NCI-H345 treated with DMSO at 0.1 percent for 48 hours (cell line): ENCODE data around the gene REEP6.
"Not testable (repeated sequence)": the region's sequence is repeated elsewhere in the genome, so short reads cannot be mapped to it uniquely, and the experiment has no call there.

Experiments used
- DNase-seq: peaks from one replicate; lab custom pipeline; 2025; ENCODE audit not compliant: unreplicated experiment; lab: John Stamatoyannopoulos, UW

The REEP6 gene

DNA sequence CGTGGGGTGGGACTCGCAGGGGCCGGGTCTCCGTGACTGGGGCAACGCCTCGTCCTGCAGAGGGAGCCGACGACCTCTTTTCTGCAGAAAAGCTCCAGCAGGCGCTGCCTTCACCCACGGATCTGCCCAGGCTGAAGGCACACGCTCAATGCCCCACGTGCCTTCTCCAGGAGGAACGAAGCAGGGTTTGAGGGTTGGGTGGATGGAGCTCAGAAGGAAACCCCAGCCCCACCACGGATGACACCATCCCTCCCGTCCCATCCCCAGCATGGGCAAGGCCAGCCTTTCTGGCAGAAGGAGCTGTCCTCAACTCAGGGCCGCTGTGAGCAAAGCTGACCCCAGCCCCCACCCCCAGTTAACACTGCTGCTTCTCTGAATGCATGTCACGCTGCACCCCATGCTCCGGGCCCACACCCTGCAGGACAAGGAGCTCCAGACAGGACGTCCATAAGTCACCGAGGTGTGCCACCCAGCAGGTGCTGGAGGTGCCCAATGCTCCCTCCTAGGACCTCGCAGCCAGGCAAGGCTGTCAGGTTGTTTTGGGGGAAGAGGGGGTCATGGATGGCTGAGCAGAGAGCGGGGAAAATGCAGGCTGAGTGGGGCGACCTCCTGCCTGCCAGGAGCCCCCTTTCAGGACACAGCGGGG, 19.3 kb upstream of the REEP6 start:
- no peak for DNase-seq

DNA sequence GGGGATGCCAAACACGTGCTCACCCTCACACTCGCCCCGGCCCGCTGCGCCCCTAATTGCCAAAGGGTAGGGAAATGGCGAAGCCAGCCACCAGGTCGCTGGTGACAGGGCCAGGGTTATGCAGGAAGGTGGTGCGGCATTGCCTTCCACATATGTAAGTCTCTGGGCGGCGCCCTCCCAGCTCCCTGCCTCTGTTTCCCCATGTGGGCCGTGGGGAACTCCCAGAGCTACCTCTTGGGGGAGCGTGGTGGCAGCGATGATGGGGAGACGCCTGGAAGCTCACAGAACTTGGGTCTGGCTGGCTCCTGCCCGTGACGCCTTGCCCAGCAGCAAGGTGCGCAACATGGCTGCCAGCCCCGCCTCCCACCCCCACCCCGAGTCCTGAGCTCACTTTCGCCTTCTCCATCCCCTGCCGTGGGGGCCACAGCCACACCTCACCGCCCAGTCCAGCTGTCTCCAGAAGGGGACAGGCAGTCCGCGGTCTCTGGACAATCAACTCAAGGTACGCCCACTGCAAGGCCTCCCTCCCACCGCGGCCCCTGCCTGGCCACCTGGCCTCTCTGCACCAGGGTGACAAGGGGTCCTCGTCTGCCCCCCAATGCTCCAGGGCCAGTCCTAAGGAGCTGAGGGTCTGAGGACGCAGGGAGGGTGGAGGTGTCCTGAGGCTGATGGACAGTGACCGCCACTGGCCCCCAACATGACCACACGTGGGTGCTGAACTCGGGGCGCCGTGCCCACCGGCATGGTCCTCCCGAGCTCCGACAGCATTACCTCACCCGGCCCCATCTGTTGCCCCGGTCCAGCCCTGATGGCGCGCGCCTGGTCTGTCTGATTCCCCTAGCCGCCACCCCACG, 18.5 kb upstream of the REEP6 start:
- DNase-seq = no peak

DNA sequence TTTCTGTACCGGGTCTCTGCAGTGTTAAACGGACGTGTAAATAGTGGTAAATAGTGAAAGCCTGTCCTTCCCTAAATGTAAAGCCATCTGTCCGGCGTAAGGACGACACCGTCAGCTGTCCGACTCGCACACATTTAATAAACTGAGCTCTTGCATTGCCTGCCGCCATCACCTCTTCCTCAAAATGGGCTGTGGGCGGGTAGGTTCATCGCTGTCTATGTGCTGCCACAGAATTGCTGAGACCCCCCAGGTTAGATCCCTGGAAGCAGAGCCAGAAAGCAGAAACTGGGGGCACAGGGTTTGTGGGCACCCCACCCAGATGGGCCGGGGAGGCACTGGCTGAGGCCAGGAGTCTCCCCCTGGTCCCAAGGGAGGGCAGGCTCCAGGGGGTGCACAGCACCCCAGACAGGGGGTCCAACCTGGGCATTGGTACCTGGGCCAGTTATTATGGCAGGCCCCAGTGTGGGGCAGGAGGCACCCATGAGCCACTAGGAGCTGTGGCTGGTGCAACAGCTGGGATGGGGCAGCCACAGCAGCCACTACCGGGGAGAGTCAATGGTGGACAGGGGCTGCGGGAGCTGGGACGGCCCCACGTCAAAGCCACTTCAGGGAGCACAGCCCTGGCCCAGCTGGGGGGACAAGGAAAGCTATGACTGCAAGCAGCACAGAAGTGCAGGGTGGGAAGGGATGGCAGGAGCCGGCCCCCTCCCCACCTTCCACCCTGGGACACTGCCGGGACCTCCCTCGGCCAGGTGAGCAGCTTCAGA, 17.7 kb upstream of the REEP6 start:
- DNase-seq = no peak

DNA sequence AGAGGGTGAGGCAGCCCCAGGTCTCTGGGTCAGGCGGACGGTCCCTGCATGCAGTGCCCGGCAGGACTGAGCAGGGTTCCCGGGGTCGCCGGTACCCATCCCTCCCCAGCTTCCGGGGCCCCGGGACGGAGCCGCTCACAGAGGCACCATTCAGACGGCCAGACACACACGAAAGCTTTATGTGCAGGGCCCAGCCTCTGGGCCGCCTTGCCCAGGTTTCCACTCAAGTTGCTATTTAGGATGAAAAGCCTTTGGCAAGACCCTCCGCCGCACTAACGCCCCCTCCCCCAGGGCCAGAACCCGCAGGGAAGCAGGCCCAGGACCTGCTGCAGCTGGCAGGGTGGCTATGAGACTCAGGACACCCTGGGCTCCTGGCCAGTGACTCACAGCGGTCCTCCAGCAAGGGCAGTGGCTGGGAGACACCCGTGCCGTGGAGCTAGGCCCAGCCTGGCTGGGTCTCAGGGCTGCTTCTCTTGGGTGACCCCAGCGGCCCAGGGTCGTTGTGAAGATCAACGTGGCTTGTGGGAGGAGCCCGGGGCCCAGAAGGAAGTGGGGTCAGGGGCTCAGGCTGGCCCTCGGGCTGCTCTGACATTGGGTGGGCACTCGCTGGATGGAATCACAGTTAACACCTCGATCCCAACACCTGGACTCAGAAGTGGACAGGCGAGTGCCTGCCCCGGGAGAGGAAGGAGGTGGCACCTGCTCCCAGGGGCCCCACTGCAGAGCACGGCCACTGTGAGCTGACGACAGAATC, 16.8 kb upstream of the REEP6 start:
- no peak for DNase-seq

DNA sequence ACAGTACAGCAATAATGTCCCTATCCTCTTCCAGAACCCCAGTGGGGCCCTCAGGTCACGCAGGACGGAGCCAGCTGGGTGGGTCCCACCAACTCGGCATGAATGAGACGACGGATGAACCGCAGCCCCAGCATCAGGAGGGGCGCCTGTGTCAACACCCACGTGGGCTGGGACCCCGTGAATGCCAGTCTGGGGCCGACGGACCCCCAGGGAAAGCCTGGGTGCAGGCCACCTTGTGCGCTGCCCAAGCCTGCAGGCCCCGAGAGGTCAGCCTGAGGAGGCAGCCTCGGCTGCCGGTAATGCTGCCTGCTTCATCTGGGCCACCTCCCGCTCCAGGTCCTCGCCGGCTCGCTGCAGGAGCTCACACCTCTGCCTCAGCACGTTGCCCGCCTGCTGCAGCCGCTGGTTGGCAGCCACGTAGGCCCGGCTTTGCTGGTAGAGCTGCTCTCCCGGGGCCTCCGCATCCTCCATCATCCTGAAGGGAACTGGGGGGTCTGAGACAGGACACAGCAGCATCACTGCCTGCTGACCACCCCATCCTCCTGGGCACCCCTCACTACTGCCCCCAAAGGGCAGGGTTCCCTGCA, 16.1 kb upstream of the REEP6 start:
- DNase-seq = no peak

DNA sequence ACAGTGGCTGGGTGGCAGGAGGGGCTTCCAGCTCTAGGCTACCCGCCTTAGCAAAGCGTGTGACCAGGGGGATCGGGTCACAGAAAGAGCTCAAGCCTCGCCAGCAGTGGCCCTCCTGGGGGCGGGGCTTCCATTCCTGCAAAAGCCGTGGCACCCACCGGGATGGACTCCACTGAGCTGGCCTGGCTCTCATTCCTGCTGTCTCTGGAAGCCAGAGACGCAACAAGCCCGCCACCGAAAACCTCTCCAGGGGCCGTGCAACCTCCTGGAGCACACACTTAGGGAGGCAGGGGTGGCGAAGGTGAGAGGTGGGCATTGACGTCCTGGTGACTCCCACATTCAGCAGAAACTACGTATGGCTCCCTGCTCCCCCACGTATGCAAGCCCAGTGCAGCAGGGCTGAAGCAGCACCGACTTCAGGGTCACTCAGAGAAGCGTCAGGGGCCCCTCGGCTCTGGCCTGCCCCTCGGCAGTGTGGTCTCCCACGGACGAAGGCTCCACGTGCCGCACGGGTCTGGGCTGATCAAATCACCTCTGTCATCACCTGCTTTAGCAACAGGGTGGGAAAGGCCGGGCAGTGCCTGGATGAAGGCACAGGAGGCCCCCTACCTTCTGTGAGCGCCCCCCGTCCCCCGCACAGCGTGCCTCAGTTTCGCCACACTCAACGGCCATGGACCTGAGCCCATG, 15.1 kb upstream of the REEP6 start:
- no peak for DNase-seq

DNA sequence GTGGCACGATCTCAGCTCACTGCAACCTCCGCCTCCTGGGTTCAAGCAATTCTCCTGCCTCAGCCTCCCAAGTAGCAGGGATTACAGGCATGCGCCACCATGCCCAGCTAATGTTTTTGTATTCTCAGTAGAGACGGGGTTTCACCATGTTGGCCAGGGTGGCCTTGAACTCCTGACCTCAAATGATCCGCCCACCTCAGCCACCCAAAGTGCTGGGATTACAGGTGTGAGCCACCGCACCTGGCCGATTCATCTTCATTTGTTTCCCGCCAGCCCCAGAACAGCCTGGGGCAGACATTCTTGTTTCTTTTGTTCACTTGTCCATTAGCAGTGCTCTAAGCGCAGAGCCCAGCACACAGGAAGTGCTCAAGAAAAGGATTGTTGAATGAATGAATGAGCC, 13.9 kb upstream of the REEP6 start:
- DNase-seq = not testable (repeated sequence)

DNA sequence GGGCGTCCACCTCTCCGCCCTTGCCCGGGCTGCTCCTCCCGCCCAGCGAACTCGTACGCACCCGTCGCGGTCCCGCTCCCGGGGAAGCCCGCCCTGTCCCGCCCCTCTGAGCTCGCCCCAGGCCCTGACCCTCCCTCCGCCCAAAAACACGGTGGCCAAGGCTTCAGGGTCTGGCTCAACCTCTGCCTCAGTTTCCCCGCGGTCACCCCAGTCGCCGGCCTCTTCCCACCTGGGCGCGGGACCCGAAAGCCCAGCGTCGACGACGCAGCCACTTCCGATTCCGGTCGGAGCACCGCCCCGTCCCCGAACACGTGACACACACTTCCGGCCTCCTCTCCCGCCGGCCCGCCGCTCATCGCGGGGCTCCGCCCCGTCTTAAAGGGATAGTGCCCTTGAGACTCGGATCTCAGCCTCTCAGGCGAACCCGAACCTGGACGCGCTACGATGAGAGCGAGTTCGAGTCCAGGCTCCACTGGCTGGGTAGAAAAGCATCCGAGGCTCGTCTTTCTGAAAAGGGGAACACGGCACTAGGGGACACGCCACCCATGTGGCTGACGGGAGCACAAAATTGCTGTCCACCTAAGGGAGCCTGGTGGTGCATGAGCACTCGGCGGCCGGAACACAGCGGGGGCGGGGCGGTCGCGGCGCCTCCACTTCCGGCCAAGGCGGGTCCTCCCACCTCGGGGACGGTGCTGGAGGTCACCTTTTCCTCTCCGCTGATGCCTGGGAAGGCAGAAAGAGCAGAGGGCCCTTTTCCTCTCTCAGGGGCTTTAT, 11.9 kb upstream of the REEP6 start, which contains the start of gene C19orf25:
Gene C19orf25, minus strand, starts transcription at position 282 of the 774 bp plus-strand sequence. CDS start 312 bp downstream, outside the sequence.
- peak; percentile 90 for DNase-seq

DNA sequence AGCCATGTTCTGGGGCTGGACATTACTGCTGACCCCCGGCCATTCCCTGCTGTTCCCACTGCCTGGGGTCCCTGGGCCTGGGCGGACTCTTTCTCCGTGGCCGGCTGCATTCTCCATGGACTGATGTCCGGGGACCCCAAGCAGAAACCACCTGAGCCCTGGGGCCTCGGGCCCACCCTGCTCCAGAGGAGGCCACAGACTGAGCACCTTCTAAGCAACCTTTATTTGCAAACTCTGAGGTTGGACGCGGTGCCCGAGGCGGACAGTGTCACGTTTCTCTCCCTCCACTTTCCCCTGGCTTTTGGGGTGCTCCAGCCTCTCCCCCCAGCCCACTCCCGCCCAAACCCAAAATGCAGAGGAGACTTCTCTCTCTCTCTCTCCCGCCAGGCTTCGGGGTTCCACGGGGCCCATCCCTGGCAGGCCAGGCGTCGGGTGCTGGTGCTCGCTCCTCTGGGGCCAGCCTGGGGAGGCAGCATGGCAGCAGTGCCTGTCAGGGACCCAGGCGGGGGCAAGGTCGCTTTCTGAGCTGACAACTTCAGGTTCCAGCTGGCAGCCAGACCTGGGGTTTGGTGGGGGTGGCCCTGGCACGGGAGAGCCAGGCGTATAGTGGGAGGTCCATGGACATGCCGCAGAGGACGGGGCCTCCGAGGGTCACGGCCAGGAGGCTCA, 9.6 kb upstream of the REEP6 start:
- DNase-seq = no peak

DNA sequence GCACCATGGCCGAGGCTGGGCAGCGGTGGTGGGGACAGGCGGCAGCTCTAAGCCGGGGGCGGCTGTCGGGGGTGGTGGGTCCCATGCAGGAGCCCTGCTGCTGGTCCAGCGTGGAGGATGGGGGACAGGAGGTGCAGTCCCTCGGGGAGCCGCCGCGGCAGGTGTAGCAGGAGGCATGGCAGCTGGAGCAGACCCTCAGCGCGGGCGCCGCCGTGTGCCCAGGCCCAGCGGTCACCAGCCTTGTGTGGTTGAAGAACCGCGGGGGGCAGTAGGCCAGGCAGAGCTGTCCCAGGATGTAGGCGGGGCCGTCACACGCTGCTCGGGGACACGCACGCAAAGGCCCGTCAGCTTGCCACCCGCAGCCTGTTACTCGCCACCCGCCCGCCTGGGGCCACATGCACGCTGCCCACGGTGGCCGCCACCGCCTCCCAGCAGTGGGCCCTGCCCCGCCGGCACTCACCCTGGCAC, 9.1 kb upstream of the REEP6 start:
- DNase-seq = no peak

DNA sequence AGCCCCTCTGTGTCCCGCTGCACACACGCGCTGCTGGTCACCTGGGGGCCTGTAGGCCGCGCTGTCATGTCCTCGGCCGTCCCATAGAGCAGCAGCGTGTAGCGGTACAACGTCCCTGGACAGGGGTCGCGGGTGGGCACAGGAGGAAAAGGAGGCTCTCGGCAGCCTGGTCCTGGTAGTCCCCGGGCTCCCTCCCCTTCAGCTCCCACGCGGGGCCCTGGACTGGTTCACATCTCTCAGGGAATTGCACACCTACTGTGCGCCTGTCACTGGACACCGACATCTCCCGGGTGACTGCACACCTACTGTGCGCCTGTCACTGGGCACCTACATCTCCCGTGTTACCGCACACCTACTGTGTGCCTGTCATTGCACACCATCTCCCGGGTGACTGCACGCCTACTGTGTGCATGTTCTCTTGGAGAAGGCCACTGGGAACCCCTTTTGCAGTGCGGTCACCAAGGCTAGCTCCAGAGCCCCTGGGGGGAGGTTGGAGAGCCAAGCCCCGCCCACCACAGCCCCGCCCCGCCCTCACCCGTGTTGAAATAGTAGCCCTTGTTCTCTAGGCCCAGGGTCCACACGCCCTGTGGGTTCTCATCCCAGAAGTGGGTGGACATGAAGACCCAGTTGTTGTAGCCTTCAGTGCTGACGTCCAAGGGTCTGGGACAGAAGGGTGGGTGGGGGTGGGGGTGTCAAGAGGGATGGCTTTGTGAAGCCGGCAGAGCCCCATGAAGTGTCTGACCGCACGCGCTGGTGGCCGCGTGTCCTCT, 8.4 kb upstream of the REEP6 start:
- no peak for DNase-seq

DNA sequence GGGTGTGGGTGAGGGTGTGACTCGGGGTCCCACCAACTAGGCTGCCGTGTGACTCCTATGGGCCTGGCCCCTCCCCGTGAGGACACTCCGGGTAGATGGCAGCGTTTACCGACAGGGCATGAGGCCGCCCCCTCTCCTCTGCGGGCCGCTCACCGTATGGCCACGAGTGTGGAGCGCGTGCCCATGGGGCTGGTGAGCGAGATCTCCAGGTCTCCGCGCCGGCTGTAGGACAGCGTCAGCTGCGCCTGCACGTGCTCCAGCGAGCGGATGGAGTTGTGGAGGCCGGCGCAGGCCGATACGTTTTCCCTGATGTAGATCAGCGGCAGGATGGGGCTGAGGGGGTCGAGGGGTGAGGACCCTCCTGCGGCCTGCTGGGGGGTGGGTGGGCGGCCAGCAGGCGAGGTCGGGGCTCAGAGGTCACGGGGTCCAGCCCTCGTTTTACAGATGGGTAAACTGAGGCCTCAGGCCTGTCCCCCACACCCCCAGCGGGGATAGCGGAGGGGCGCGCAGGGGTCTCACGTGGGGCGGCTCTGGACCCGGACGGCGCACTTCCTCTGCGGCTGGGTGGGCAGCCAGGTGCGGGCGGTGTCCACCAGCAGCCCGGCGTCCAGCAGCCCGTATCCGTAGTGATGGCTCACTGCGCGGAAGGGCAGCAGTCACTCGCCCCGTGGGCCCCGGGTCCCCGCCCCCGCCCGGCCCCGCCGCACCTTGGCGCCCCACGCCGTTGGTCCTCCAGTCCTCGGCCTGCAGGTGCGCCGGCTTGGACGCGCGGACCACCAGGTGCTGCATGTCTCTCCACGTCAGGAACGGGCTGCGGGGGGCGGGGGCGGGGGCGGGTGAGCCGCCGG, 7.6 kb upstream of the REEP6 start:
- no peak for DNase-seq

DNA sequence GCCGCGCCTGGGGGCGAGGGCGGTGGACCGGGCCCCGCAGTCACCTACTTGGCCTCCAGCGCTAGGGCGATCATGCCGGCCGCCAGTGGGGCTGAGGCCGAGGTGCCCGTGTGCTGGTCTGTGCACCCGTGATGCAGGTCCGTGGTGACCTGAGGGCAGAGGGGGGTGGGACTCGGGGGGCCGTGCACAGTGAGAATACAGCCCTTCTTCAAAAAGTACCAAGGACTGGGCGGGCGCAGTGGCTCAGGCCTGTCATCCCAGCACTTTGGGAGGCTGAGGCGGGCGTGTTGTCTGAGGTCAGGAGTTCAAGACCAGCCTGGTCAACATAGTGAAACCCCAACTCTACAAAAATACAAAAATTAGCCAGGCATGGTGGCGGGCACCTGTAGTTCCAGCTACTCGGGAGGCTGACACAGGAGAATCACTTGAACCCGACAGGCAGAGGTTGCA, 7.0 kb upstream of the REEP6 start:
- no peak for DNase-seq

DNA sequence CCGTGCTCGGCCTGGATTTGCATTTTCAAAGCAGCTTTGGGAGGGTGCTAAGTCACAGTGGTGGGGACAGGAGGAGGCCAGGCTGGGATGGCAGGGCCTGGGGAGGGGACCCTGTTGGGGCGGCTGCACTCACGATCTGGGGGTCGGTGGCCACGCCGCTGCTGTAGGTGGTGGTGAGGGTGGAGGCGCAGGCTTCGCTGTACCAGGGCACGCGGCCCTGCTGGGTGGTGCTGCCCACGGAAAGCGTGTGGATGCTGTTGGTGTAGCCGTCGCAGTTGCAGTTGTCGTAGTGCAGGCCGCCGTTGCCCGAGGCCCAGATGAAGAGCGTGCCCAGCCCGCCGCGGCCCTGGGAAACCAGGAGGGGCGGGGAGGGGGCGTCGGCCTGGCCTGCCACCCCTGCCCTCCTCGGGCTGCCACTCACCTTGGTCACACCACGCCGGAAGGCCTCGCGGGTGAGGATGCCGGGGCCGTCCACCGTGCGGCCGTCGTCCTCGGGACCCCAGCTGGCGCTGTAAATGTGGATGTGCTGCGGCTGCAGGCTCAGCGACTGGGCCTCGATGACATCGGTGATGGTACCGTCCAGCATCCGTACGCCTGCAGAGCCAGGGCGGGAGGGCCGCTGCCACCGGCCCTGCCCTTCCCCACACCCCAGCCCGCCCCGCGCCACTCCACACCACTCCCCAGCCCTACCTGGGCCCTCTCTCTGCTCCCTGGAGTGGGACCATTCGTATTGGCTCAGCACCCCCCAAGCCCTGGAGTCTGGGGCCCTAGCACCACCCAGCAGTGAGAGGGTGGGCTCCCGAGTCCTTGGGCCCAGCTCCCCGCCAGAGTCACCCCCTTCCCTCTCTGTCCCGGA, 4.0 kb upstream of the REEP6 start:
- DNase-seq = no peak

DNA sequence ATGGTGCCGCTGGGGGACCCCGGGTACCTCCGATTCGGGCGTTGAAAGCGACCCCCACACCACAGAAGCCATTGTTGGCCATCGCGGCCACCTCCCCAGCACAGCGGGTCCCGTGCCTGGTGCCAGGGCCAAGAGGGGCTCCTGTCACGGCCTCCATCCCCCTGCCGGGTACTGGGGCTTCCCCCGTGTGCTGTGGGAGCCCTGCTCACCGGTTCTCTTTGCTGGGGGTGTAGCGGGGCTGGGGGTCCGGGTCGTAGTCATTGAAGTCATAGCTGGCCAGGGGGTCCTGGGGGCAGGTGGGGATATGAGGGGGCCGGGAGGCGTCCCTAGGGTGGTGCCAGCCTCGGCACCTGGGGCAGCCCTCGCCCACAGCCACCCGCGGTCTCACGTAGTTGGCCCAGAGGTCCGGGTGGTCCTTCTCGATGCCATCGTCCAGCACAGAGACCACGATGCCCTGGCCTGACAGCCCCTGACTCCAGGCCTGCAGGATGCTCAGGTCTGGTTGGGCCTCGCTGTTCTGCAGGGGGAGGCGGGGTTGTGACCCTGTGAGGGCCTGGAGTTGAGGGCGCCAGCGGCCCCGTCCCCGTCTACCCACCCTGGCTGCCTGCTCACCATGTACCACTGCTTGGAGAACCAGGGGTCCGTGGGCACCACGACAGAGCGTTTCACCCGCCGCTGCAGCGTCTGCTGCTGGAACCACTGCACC, 3.3 kb upstream of the REEP6 start:
- DNase-seq = no peak

DNA sequence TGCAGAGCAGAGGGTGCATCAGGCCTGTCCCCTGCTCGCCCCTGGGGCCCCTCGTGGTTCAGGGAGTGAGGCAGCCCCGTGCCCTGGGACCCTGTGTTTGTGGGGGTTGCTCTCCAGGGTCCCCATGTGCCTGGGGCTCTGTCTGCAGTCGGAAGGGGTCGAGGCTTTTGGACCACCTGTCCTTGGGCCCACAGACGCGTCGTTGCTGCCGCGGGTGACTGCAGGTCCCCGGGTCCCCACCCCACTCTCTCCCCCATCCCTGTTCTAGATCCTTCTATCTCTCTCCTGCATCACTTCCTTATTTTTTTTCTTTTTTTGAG, 2.7 kb upstream of the REEP6 start:
- no peak for DNase-seq
